Endodermal cell (in vitro differentiated cells): ENCODE measurements around the gene UGT2A2. TPM values are rescaled to one million over a fixed set of nuclear protein-coding genes. Genes with fewer than 3 reads are reported as not detected.
"Not testable (repeated sequence)": the region's sequence is repeated elsewhere in the genome, so short reads cannot be mapped to it uniquely, and the experiment has no call there.

Source experiments
- DNase-seq: peaks from one replicate; pipeline ENCODE4 v3.0.0-alpha.2; 2017
- H3K27ac ChIP-seq: 2 replicates; pipeline ENCODE4 v1.5.1; 2013; ENCODE audit warnings: mild to moderate bottlenecking, low read depth, low read length, moderate library complexity
- H3K27me3 ChIP-seq: 2 replicates; pipeline ENCODE4 v1.6.1; 2013; ENCODE audit warnings: mild to moderate bottlenecking, low read length, moderate library complexity; ENCODE audit not compliant: insufficient read depth, control insufficient read depth, poor library complexity, severe bottlenecking
- H3K36me3 ChIP-seq: 2 replicates; pipeline ENCODE4 v1.7.0; 2013; ENCODE audit warnings: mild to moderate bottlenecking, low read length, moderate library complexity; ENCODE audit not compliant: control insufficient read depth, insufficient read depth
- H3K4me1 ChIP-seq: one replicate; pipeline ENCODE4 v1.7.0; 2013; ENCODE audit warnings: low read length; ENCODE audit not compliant: control insufficient read depth, insufficient read depth
- H3K4me3 ChIP-seq: 2 replicates; pipeline ENCODE4 v1.5.1; 2013; ENCODE audit warnings: mild to moderate bottlenecking, low read length, moderate library complexity
- H3K9ac ChIP-seq: 2 replicates; pipeline ENCODE4 v1.6.1; 2013; ENCODE audit warnings: mild to moderate bottlenecking, low read length, moderate library complexity; ENCODE audit not compliant: poor library complexity, severe bottlenecking; ENCODE audit errors: extremely low read depth
- H3K9me3 ChIP-seq: 2 replicates; pipeline ENCODE4 v1.6.1; 2013; ENCODE audit warnings: mild to moderate bottlenecking, low read length, moderate library complexity; ENCODE audit not compliant: control insufficient read depth
- H3K27ac Mint-ChIP-seq: 2 replicates; pipeline ENCODE4 v1.8.0; 2020; ENCODE audit warnings: mixed read lengths
- H3K27me3 Mint-ChIP-seq: 2 replicates; pipeline ENCODE4 v1.8.0; 2021; ENCODE audit warnings: mild to moderate bottlenecking, mixed read lengths; ENCODE audit not compliant: insufficient read depth
- H3K36me3 Mint-ChIP-seq: 2 replicates; pipeline ENCODE4 v1.8.0; 2020; ENCODE audit warnings: low read depth, mixed read lengths
- H3K4me1 Mint-ChIP-seq: 2 replicates; pipeline ENCODE4 v1.8.0; 2020; ENCODE audit warnings: mixed read lengths
- H3K4me3 Mint-ChIP-seq: 2 replicates; pipeline ENCODE4 v1.8.0; 2020; ENCODE audit warnings: mild to moderate bottlenecking, moderate library complexity, mixed read lengths
- H3K9me3 Mint-ChIP-seq: 2 replicates; pipeline ENCODE4 v1.8.0; 2020; ENCODE audit warnings: mild to moderate bottlenecking, mixed read lengths
- WGBS, 2 experiments: methylation state at CpG; one replicate each; pipeline versions ENCODE4 v1.1.5 to v1.1.7; 2013; ENCODE audit warnings: missing lambda C conversion rate in 2 of 2, mixed read lengths in 1 of 2; ENCODE audit not compliant: insufficient coverage in 1 of 2, insufficient read length in 1 of 2; 5-methylcytosine and 5-hydroxymethylcytosine counted together
- long read RNA-seq, 4 experiments: library from polyadenylated mRNA in 2 of 4; library from RNA in 1 of 4; library from capped mRNA in 1 of 4; stranded (forward) in 3 of 4; unstranded in 1 of 4; transcript quantifications; one replicate each; pipeline ENCODE4 v2.0.0, GENCODE V29; 2020 to 2021; ENCODE audit warnings: inconsistent platforms in 1 of 4
- polyA plus RNA-seq, 2 experiments: library from polyadenylated mRNA; stranded (reverse); fragments of 50-300 nt; gene quantifications; one replicate each; pipeline ENCODE4 v1.2.3, GENCODE V29; 2013
- total RNA-seq, 2 donors: library from RNA; stranded (reverse); fragmentation: NEBNext Ultra II Directional in 1 of 2; extraction: Animal tissue kit (Norgen Biotek cat#: 25700) in 1 of 2; gene quantifications; 2 replicates in 1 of 2; 3 replicates in 1 of 2; pipeline ENCODE4 v1.2.1, GENCODE V29; 2021
- TF ChIP-seq, protein P1 (sequence below): fragments of 200-600 bp; sonication (generic); conservative IDR thresholded peaks from 2 replicates; pipeline ENCODE4 v1.5.0; 2021; ENCODE audit warnings: antibody characterized with exemption, mild to moderate bottlenecking

The UGT2A2 gene
- not detected for total RNA-seq
- not detected for polyA plus RNA-seq (2013, experiment 1 of 2)
- polyA plus RNA-seq (2013, experiment 2 of 2), result not detected
- long read RNA-seq, experiment 1, result 0 reads
- long read RNA-seq, experiment 2, result 0 reads
- long read RNA-seq, experiment 3, result 0 reads
- long read RNA-seq, experiment 4, result 0 reads

DNA sequence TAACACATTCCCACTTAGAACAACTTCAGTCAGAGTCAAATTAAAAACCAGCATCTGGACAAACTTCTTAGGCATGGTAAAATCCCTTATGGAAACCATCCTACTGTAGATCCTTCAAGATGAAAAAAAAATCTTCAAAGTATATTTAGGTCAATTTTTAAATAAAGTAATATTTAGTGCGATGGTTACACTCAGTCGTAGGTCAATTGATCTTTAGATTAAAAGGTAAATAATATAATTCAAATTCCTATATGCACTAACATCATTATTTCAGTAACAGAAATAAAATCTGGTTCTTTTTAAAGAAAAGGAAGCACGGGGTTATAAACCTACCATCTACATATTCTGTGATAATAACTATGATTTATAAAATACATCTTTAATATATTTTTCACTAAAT, at the start of gene UGT2A2:
UGT2A2 (minus strand) TSS at position 101 of the 400 bp plus-strand sequence; CDS start at position 99, 2 bp downstream.
- Histone ChIP-seq H3K27ac (no peak within 1 kb of the TSS), H3K4me1 (peaks cover 15% of the 10 kb centered on the region), H3K9ac (no peak within 1 kb of the TSS), H3K36me3 (no peaks in the 10 kb centered on the region), H3K4me3 (no peak within 1 kb of the TSS), H3K9me3 (no peaks in the 10 kb centered on the region), H3K27me3 (no peaks in the 10 kb centered on the region)
- DNase-seq, result no peak
- TF ChIP-seq, protein P1, sequence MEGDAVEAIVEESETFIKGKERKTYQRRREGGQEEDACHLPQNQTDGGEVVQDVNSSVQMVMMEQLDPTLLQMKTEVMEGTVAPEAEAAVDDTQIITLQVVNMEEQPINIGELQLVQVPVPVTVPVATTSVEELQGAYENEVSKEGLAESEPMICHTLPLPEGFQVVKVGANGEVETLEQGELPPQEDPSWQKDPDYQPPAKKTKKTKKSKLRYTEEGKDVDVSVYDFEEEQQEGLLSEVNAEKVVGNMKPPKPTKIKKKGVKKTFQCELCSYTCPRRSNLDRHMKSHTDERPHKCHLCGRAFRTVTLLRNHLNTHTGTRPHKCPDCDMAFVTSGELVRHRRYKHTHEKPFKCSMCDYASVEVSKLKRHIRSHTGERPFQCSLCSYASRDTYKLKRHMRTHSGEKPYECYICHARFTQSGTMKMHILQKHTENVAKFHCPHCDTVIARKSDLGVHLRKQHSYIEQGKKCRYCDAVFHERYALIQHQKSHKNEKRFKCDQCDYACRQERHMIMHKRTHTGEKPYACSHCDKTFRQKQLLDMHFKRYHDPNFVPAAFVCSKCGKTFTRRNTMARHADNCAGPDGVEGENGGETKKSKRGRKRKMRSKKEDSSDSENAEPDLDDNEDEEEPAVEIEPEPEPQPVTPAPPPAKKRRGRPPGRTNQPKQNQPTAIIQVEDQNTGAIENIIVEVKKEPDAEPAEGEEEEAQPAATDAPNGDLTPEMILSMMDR, result no peak
- no peak within 1 kb of the TSS for H3K4me3 Mint-ChIP-seq
- WGBS, 2 experiments, result no CpG with 5 or more reads among the region's 3 CpGs
- H3K4me1 Mint-ChIP-seq, result peaks cover 11% of the 10 kb centered on the region
- no peaks in the 10 kb centered on the region for H3K9me3 Mint-ChIP-seq
- H3K36me3 Mint-ChIP-seq, result no peaks in the 10 kb centered on the region
- H3K27ac Mint-ChIP-seq, result no peak within 1 kb of the TSS
- no peaks in the 10 kb centered on the region for H3K27me3 Mint-ChIP-seq

DNA sequence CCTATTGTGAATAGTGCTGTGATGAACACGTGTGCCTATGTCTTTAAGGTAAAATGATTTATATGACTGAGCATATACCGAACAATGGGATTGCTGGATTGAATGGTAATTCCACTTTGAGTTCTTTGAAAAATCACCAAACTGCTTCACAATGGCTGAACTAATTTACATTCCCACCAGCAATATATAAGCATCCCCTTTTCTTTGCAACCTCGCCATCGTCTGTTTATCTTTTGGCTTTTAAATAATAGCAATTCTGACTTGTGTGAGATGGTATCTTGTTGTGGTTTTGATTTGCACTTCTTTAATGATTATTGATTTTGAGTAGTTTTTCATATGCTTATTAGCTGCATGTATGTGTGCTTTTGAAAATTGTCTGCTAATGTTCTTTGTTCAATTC, 45.4 kb upstream of the UGT2A2 start:
- TF ChIP-seq, protein P1, result no peak
- H3K9me3 Mint-ChIP-seq, result no peaks in the 10 kb centered on the region
- no peak overlapping the region for H3K9ac ChIP-seq
- no peaks in the 10 kb centered on the region for H3K36me3 ChIP-seq
- no peak overlapping the region for H3K27ac Mint-ChIP-seq
- no peak overlapping the region for H3K4me3 ChIP-seq
- DNase-seq, result no peak
- H3K27me3 Mint-ChIP-seq, result no peaks in the 10 kb centered on the region
- no peaks in the 10 kb centered on the region for H3K4me1 ChIP-seq
- H3K4me1 Mint-ChIP-seq, result no peaks in the 10 kb centered on the region
- no peak overlapping the region for H3K27ac ChIP-seq
- no peaks in the 10 kb centered on the region for H3K9me3 ChIP-seq
- no peaks in the 10 kb centered on the region for H3K36me3 Mint-ChIP-seq
- no peaks in the 10 kb centered on the region for H3K27me3 ChIP-seq
- 71% methylated on average over 4 of the region's 4 CpGs; no CpG with 5 or more reads in 1 of the 2 experiments for WGBS, 2 experiments
- no peak overlapping the region for H3K4me3 Mint-ChIP-seq

DNA sequence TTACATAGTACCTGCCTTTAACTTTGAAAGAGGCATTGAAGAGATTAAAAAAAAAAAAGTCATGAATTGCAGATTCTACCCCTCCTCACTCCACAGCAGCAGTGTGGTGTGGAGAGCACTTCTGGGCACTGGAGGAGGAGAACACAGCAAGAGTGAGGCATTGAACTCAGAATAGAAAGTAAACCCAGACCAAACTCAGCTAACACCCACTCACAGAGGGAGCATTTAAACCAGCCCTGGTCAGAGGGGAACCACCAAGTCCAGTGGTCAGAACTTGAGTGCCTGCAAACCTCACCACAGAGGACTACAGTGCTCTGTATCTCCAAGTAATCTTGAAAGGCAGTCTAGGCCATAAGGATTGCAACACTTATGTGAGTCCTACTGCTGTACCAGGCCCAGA, 29.2 kb upstream of the UGT2A2 start:
- Histone ChIP-seq H3K9me3 (no peaks in the 10 kb centered on the region), H3K27ac (no peak overlapping the region), H3K4me1 (no peaks in the 10 kb centered on the region), H3K36me3 (no peaks in the 10 kb centered on the region), H3K4me3 (no peak overlapping the region), H3K9ac (no peak overlapping the region), H3K27me3 (no peaks in the 10 kb centered on the region)
- Mint-ChIP-seq H3K27ac (no peak overlapping the region), H3K9me3 (peaks cover 6% of the 10 kb centered on the region), H3K27me3 (no peaks in the 10 kb centered on the region), H3K4me1 (no peaks in the 10 kb centered on the region), H3K4me3 (no peak overlapping the region), H3K36me3 (no peaks in the 10 kb centered on the region)
- DNase-seq, result no peak
- TF ChIP-seq, protein P1, result no peak

DNA sequence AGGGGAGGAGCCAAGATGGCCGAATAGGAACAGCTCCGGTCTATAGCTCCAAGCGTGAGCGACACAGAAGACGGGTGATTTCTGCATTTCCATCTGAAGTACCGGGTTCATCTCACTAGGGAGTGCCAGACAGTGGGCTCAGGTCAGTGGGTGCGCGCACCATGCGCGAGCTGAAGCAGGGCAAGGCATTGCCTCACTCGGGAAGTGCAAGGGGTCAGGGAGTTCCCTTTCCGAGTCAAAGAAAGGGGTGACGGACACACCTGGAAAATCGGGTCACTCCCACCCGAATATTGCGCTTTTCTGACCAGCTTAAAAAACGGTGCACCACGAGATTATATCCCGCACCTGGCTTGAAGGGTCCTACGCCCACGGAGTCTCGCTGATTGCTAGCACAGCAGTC, 24.6 kb upstream of the UGT2A2 start:
- WGBS, 2 experiments, result 74 to 77% methylated on average over 6 to 22 of the region's 22 CpGs
- H3K36me3 ChIP-seq, H3K4me3 ChIP-seq, H3K27me3 ChIP-seq, H3K9me3 ChIP-seq, H3K36me3 Mint-ChIP-seq, H3K4me1 Mint-ChIP-seq, H3K27me3 Mint-ChIP-seq, H3K4me1 ChIP-seq, H3K27ac ChIP-seq, H3K9ac ChIP-seq, DNase-seq: not testable (repeated sequence)
- Mint-ChIP-seq H3K4me3 (peak overlapping the region; percentile 62), H3K9me3 (peaks cover 34% of the 10 kb centered on the region), H3K27ac (peak overlapping the region; percentile 90)

DNA sequence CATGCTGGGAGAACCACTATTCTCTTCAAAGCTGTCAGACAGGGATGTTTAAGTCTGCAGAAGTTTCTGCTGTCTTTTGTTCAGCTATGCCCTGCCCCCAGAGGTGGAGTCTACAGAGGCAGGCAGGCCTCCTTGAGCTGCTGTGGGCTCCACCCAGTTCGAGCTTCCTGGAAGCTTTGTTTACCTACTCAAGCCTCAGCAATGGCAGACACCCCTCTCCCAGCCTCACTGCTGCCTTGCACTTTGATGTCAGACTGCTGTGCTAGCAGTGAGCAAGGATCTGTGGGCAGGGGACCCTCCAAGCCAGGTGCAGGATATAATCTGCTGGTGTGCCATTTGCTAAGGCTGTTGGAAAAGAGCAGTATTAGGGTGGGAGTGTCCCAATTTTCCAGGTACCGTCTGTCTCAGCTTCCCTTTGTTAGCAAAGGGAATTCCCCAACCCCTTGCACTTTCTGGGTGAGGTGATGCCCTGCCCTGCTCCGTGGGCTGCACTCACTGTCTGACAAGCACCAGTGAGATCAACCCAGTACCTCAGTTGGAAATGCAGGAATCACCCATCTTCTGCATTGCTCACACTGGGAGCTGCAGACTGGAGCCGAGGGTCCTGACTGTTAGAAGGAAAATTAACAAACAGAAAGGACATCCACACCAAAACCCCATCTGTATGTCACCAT, 21.8 kb upstream of the UGT2A2 start:
- not testable (repeated sequence) for DNase-seq, H3K27me3 ChIP-seq, H3K27ac Mint-ChIP-seq, H3K27me3 Mint-ChIP-seq, H3K4me3 ChIP-seq, H3K27ac ChIP-seq, H3K4me1 ChIP-seq, H3K36me3 Mint-ChIP-seq, H3K9ac ChIP-seq, H3K4me1 Mint-ChIP-seq, H3K36me3 ChIP-seq, H3K9me3 ChIP-seq, H3K4me3 Mint-ChIP-seq
- WGBS, 2 experiments, result 85 to 89% methylated on average over 3 to 4 of the region's 4 CpGs
- H3K9me3 Mint-ChIP-seq, result peaks cover 37% of the 10 kb centered on the region
